ENCODE data around the gene TMEM109. TPM values are rescaled to one million over a fixed set of nuclear protein-coding genes. Genes with fewer than 3 reads are reported as not detected.

TMEM109 gene
- total RNA-seq, 4 donors from 2014 or later: 107 to 132 (median 120) TPM

DNA sequence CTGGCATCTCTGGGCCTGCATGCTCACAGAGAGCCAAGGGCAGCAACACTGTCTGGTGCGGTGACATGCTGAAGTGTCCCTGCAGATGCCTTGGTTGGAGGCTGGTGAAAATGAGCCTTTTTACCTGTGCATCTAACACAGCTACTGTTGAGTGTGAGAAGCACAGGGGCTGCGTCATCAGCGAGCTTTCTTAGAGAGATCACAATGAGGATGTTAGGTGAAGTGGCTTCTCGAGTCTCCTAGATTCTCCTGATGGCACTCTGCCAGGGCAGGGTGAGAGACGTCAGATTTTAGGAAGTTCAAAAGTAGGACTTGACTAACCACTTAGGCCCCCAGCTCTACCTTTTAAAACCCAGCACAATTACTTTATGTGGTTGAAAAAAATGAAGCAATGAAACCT lies 41.6 kb downstream of the TMEM109 start:
- 49% methylated on average over 5 of the region's 5 CpGs; no CpG with 5 or more reads in 1 of the 2 donors for WGBS, 2 donors (ENCODE audit: low coverage in 1 of 2)
- H3K27me3 ChIP-seq: no peaks in the 10 kb centered on the region
- no peaks in the 10 kb centered on the region for H3K36me3 ChIP-seq
- no peak overlapping the region for H3K27ac ChIP-seq
- H3K4me3 ChIP-seq: no peak overlapping the region
- peaks cover 0 to 25% (median 4%) of the 10 kb centered on the region in 3 donors for H3K4me1 ChIP-seq
- ATAC-seq: no peak
- no peaks in the 10 kb centered on the region for H3K9me3 ChIP-seq
- TF ChIP-seq POLR2AphosphoS5 (IDR thresholded peaks at IDR 0.05): no peak
- TF ChIP-seq EP300 (IDR thresholded peaks at IDR 0.05): no peak
- TF ChIP-seq, protein P1, sequence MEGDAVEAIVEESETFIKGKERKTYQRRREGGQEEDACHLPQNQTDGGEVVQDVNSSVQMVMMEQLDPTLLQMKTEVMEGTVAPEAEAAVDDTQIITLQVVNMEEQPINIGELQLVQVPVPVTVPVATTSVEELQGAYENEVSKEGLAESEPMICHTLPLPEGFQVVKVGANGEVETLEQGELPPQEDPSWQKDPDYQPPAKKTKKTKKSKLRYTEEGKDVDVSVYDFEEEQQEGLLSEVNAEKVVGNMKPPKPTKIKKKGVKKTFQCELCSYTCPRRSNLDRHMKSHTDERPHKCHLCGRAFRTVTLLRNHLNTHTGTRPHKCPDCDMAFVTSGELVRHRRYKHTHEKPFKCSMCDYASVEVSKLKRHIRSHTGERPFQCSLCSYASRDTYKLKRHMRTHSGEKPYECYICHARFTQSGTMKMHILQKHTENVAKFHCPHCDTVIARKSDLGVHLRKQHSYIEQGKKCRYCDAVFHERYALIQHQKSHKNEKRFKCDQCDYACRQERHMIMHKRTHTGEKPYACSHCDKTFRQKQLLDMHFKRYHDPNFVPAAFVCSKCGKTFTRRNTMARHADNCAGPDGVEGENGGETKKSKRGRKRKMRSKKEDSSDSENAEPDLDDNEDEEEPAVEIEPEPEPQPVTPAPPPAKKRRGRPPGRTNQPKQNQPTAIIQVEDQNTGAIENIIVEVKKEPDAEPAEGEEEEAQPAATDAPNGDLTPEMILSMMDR (IDR thresholded peaks at IDR 0.05): no peak
- no peak for TF ChIP-seq POLR2A (IDR thresholded peaks at IDR 0.05)

DNA sequence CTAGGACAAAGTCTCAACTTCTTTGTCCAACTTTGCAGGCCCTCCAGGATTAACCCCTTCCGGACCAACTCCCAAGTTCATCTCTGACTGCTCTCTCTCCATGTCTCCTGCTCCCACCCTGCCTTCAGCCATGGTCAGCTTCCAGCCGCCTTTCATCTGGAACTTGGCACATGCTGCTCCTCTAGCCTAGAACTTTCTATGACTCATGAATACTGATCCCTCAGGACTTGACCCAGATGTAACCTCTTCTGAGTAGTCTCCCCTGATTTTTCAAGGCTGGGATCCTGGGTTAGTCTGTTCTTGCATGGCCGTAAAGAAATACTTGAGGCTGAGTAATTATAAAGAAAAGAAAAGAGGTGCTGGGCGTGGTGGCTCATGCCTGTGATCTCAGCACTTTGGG lies 43.2 kb downstream of the TMEM109 start:
- 83 to 84% methylated on average over 2 to 4 of the region's 4 CpGs for WGBS, 2 donors (ENCODE audit: low coverage in 1 of 2)
- Histone ChIP-seq H3K27me3 (no peaks in the 10 kb centered on the region), H3K9me3 (no peaks in the 10 kb centered on the region), H3K4me1 (peaks cover 0 to 10% (median 0%) of the 10 kb centered on the region in 3 donors), H3K36me3 (no peaks in the 10 kb centered on the region), H3K27ac (no peak overlapping the region), H3K4me3 (no peak overlapping the region)
- no peak for ATAC-seq
- no peak for TF ChIP-seq POLR2AphosphoS5 (IDR thresholded peaks at IDR 0.05)
- TF ChIP-seq EP300 (IDR thresholded peaks at IDR 0.05): no peak
- no peak for TF ChIP-seq POLR2A (IDR thresholded peaks at IDR 0.05)
- TF ChIP-seq, protein P1 (IDR thresholded peaks at IDR 0.05): no peak

GRCh38 chr11:60959431-60959830 lies 45.5 kb downstream of the TMEM109 start:
- Histone ChIP-seq H3K9me3 (no peaks in the 10 kb centered on the region), H3K36me3 (no peaks in the 10 kb centered on the region), H3K4me1 (no peaks in the 10 kb centered on the region), H3K4me3 (no peak overlapping the region), H3K27me3 (no peaks in the 10 kb centered on the region), H3K27ac (no peak overlapping the region)
- TF ChIP-seq, protein P1 (IDR thresholded peaks at IDR 0.05): no peak
- TF ChIP-seq POLR2AphosphoS5 (IDR thresholded peaks at IDR 0.05) (no peak), EP300 (IDR thresholded peaks at IDR 0.05) (no peak)
- ATAC-seq: no peak
- WGBS, 2 donors (ENCODE audit: low coverage in 1 of 2): 51 to 71% methylated on average over 5 to 6 of the region's 6 CpGs

DNA sequence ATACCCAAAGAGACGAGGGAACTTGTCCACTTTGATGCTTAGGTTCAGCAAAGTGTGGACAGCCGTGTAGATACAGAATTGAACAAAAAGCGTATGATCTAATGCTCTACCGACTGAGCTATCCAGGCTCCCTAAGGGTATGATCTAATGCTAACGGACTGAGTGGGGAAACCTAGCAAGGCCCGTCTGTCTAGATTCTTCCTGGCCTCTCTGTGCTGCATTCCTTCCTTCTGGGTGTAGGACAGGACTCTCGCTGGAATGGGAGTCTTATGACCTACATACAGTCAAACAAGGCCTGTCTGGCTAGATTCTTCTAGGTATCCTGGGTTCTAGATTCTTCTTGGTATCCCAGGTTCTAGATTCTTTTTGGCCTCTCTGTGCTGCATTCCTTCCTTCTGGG lies 46.4 kb downstream of the TMEM109 start:
- Histone ChIP-seq H3K4me3 (no peak overlapping the region), H3K9me3 (no peaks in the 10 kb centered on the region), H3K27me3 (no peaks in the 10 kb centered on the region), H3K27ac (no peak overlapping the region), H3K4me1 (no peaks in the 10 kb centered on the region), H3K36me3 (no peaks in the 10 kb centered on the region)
- no peak for ATAC-seq
- TF ChIP-seq POLR2AphosphoS5 (IDR thresholded peaks at IDR 0.05): no peak
- no peak for TF ChIP-seq EP300 (IDR thresholded peaks at IDR 0.05)
- TF ChIP-seq, protein P1 (IDR thresholded peaks at IDR 0.05): no peak
- no peak for TF ChIP-seq POLR2A (IDR thresholded peaks at IDR 0.05)
- 84 to 90% methylated on average over 6 of the region's 7 CpGs for WGBS, 2 donors (ENCODE audit: low coverage in 1 of 2)

- H3K36me3 ChIP-seq: no peaks in the 10 kb centered on the region
- TF ChIP-seq POLR2AphosphoS5 (IDR thresholded peaks at IDR 0.05): no peak
- TF ChIP-seq POLR2A (IDR thresholded peaks at IDR 0.05): no peak
- TF ChIP-seq EP300 (IDR thresholded peaks at IDR 0.05): no peak
- TF ChIP-seq, protein P1 (IDR thresholded peaks at IDR 0.05): no peak
- H3K9me3 ChIP-seq: no peaks in the 10 kb centered on the region
- H3K27me3 ChIP-seq: no peaks in the 10 kb centered on the region
- 83% methylated on average over 1 of the region's 6 CpGs; no CpG with 5 or more reads in 1 of the 2 donors for WGBS, 2 donors (ENCODE audit: low coverage in 1 of 2)
- no peak overlapping the region for H3K4me3 ChIP-seq
- H3K27ac ChIP-seq: no peak overlapping the region
- no peak for ATAC-seq
- H3K4me1 ChIP-seq: no peaks in the 10 kb centered on the region
Measured at GRCh38 chr11:60964801-60965200, 50.8 kb downstream of the TMEM109 start.
